Endothelial cell of umbilical vein (primary cell): ENCODE data around the gene ADCY5.

Experiments used
- CTCF ChIP-seq, 2 donors: IDR thresholded peaks; 1 replicate in 1 of 2; 2 replicates in 1 of 2; pipeline ENCODE4 v1.5.1; 2011; ENCODE audit warnings: low read length in 2 of 2, mild to moderate bottlenecking in 2 of 2, moderate library complexity in 2 of 2, control low read depth in 1 of 2, inconsistent platforms in 1 of 2, low read depth in 1 of 2; ENCODE audit not compliant: insufficient read depth in 1 of 2; ENCODE audit errors: extremely low read depth in 1 of 2
- EZH2 ChIP-seq: IDR thresholded peaks from 2 replicates; pipeline ENCODE4 v1.6.1; 2012; ENCODE audit warnings: borderline replicate concordance, low read depth, mild to moderate bottlenecking, moderate library complexity, low read length, inconsistent platforms; ENCODE audit not compliant: severe bottlenecking
- FOS ChIP-seq: IDR thresholded peaks from 2 replicates; pipeline ENCODE4 v1.6.1; 2011; ENCODE audit warnings: mild to moderate bottlenecking, low read length, moderate library complexity, borderline replicate concordance; ENCODE audit not compliant: insufficient read depth
- GATA2 ChIP-seq: IDR thresholded peaks from 2 replicates; pipeline ENCODE4 v1.7.0; 2011; ENCODE audit warnings: low read depth, mild to moderate bottlenecking, moderate library complexity, mixed read lengths, low read length; ENCODE audit not compliant: insufficient read length, insufficient read depth
- MAX ChIP-seq: IDR thresholded peaks from 2 replicates; pipeline ENCODE4 v1.6.1; 2011; ENCODE audit not compliant: insufficient read depth, insufficient read length
- MYC ChIP-seq: IDR thresholded peaks from one replicate; pipeline ENCODE4 v1.6.1; 2011; ENCODE audit warnings: mild to moderate bottlenecking, low read depth, low read length
- POLR2A ChIP-seq: IDR thresholded peaks from 2 replicates; pipeline ENCODE4 v1.6.1; 2012; ENCODE audit warnings: low read depth, mild to moderate bottlenecking, control low read depth, low read length
- POLR2AphosphoS5 ChIP-seq: IDR thresholded peaks from 2 replicates; pipeline ENCODE4 v1.6.1; 2012; ENCODE audit warnings: low read depth, mild to moderate bottlenecking, control low read depth, low read length, moderate library complexity; ENCODE audit not compliant: insufficient read depth

GRCh38 chr3:123430266-123430665 lies 18.6 kb downstream of the ADCY5 start:
- TF ChIP-seq CTCF (IDR thresholded peaks at IDR 0.05; ENCODE audit: extremely low read depth in 1 of 2, insufficient read depth in 1 of 2, low read depth in 1 of 2, low read length in 2 of 2) (no peak), POLR2A (no peak), EZH2 (no peak), MYC (no peak), FOS (no peak), GATA2 (no peak), POLR2AphosphoS5 (no peak), MAX (no peak)
